ENCODE measurements around the gene ABRACL. TPM values are rescaled to one million over a fixed set of nuclear protein-coding genes. Genes with fewer than 3 reads are reported as not detected.
"Not testable (repeated sequence)": the region's sequence is repeated elsewhere in the genome, so short reads cannot be mapped to it uniquely, and the experiment has no call there.

Gene ABRACL
- total RNA-seq, 2 experiments from 2014 or later, result 174 to 176 TPM

DNA sequence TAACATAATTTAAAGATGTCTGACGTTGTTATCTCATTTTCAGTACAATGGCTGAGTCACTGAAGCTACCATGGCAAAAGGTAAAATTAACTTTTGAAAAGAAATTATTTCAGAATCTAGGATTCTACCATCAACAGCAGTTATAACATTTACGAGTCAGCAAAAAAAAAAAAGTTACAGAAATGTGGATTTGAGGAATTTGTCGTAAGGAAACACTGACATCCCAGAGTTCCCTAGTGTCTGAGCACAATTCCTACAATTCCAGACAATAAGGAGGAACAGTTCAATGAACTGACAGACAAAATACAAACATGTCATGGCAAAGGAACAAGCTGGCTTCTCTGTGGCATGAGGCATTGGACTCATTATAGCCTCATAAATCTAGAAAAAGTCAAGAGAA is 19.1 kb downstream of the ABRACL start:
- peaks cover 2% of the 10 kb centered on the region for H3K27me3 Mint-ChIP-seq
- DNase-seq, result no peak
- H3K27ac Mint-ChIP-seq, result no peak overlapping the region
- H3K36me3 Mint-ChIP-seq (ENCODE audit: low read depth), result peaks cover 25% of the 10 kb centered on the region
- ChIA-PET CTCF (interaction anchor here (1.6 kb wide), 1 partner anchor 9 kb away, joined by 3 read pairs; no protein-coding TSS in a partner anchor), POLR2A (interaction anchor here (0.7 to 1.1 kb wide), 2 partner anchors 9 to 17 kb away, joined by 3 read pairs; no protein-coding TSS in a partner anchor)
- H3K4me3 Mint-ChIP-seq, result no peak overlapping the region
- H3K9me3 Mint-ChIP-seq, result no peaks in the 10 kb centered on the region
- no peaks in the 10 kb centered on the region for H3K4me1 Mint-ChIP-seq

DNA sequence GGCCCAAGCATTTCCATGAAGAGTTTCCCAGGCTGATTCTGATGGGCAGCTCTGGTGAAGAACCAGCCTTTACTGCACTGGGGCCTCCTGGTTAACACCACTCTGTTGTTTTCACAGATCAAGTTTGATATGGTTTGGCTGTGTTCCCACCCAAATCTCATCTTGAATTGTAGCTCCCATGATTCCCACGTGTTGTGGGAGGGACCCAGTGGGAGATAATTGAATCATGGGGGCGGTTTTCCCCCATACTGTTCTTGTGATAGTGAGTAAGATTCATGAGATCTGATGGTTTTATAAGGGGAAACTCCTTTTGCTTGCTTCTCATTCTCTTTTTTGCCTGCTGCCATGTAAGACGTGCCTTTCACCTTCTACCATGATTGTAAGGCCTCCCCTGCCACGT is 20.4 kb downstream of the ABRACL start:
- POLR2A ChIA-PET, H3K9me3 Mint-ChIP-seq, DNase-seq, H3K4me1 Mint-ChIP-seq, H3K4me3 Mint-ChIP-seq, H3K27me3 Mint-ChIP-seq, CTCF ChIA-PET, H3K27ac Mint-ChIP-seq: not testable (repeated sequence)
- peaks cover 14% of the 10 kb centered on the region for H3K36me3 Mint-ChIP-seq (ENCODE audit: low read depth)

DNA sequence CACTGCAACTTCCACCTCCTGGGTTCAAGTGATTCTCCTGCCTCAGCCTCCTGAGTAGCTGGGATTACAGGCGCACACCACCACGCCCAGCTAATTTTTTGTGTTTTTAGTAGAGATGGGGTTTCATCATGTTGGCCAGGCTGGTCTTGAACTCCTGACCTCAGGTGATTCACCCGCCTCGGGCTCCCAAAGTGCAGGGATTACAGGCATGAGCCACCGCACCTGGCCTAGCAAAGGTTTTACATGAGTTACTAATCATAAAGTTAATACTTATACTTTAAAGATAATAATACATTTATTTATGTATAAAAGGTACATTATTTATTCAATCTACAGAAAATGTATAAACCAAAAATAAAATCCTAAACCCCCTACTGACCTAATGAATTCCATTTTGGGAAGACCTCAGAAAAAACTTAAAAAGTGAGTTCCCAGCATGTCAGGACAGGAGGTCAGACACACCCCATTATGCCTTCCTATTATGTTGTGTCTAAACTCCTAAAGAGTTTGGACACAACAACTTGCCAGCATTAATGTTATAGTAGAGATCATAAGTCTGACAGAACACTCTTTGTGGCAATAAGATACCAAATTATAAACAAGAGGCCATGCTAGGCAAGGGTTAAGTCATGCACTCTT is 21.7 kb downstream of the ABRACL start:
- CTCF ChIA-PET; H3K4me3 Mint-ChIP-seq; H3K27me3 Mint-ChIP-seq; H3K27ac Mint-ChIP-seq; H3K9me3 Mint-ChIP-seq; DNase-seq; H3K4me1 Mint-ChIP-seq; POLR2A ChIA-PET; H3K36me3 Mint-ChIP-seq (ENCODE audit: low read depth): not testable (repeated sequence)

DNA sequence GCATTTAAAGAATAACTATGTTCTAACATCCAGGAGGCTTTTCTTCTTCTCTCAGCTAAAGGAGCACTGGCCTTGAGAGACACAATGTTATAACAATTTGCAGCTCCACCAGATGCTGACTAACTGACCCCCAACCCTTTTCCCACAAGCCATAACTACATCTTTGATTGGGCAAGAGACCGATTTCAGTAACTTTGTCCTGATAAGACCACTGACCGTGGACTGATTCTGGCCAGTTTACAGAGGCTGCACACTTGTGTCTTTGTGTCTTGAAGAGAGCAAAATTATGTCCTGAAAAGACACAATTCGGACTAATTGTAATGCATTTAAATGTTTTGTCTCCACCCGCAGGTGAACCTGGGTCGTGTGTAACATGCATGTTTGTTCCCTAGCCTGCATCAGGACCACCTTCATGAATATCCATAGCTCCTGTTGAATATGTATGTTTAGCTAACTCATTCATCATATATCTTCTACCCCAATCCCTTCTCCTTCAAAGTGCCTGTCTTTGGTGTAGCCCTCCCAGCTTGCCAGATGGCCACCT is 22.3 kb downstream of the ABRACL start:
- Mint-ChIP-seq H3K36me3 (ENCODE audit: low read depth) (peaks cover 2% of the 10 kb centered on the region), H3K27me3 (peaks cover 2% of the 10 kb centered on the region), H3K9me3 (no peaks in the 10 kb centered on the region), H3K27ac (no peak overlapping the region), H3K4me3 (no peak overlapping the region), H3K4me1 (no peaks in the 10 kb centered on the region)
- ChIA-PET POLR2A (no interaction called here), CTCF (no interaction called here)
- no peak for DNase-seq

DNA sequence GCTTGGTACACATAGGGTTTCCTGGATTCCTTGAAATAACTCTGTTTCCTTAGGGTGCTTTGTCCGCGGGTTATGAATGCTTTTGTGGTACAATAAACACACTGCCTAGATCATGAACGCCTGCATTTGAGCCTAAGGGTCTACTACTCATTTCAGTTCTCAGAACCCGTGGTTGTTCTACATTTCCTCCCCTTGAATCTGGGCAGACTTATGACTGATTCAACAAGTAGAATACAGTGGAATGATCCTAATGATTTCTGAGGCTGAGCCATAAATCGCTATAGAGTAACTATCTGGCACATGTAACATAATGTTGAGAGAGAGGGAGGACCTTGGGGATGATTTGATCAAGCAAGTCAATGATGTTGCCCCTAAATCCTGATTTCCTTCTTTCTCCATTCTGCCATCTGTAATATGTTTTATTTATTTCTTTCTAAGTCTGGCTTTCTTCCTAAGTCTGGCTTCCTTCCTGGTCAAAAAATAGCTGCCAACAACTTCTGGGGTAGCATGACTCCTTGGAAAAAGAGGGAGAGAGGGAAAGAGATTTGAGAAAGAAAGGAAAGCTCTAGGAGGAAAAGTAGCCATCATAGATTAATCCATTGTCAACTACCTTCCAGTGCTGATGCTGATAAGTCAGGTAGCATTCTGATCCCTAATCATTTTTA is 23.0 kb downstream of the ABRACL start:
- H3K4me1 Mint-ChIP-seq, result no peaks in the 10 kb centered on the region
- CTCF ChIA-PET, result no interaction called here
- POLR2A ChIA-PET, result no interaction called here
- H3K4me3 Mint-ChIP-seq, result no peak overlapping the region
- H3K36me3 Mint-ChIP-seq (ENCODE audit: low read depth), result no peaks in the 10 kb centered on the region
- peaks cover 2% of the 10 kb centered on the region for H3K27me3 Mint-ChIP-seq
- no peaks in the 10 kb centered on the region for H3K9me3 Mint-ChIP-seq
- DNase-seq, result no peak
- no peak overlapping the region for H3K27ac Mint-ChIP-seq

DNA sequence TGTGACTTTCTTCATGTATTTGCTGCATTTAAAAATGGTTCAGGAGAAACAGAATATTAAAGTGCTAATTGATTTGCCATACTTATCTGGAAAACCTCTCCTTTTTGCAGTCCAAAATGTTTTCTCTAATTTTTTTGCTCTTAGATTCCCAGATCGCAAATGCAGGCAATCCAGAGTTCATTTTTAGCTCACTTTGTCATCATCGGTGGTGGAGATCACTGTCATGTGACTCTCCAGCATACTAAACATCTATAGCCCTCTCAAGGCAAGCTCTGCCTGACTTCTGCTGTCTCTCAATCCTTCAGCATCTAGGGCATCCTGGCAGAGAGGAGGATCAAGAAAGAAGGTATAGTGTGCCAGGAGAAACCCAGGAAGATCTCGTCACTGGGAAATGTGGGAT is 24.8 kb downstream of the ABRACL start:
- H3K36me3 Mint-ChIP-seq (ENCODE audit: low read depth), result no peaks in the 10 kb centered on the region
- no peaks in the 10 kb centered on the region for H3K4me1 Mint-ChIP-seq
- H3K27ac Mint-ChIP-seq, result no peak overlapping the region
- ChIA-PET CTCF (no interaction called here), POLR2A (no interaction called here)
- H3K4me3 Mint-ChIP-seq, result no peak overlapping the region
- no peaks in the 10 kb centered on the region for H3K9me3 Mint-ChIP-seq
- H3K27me3 Mint-ChIP-seq, result peaks cover 2% of the 10 kb centered on the region
- DNase-seq, result no peak

DNA sequence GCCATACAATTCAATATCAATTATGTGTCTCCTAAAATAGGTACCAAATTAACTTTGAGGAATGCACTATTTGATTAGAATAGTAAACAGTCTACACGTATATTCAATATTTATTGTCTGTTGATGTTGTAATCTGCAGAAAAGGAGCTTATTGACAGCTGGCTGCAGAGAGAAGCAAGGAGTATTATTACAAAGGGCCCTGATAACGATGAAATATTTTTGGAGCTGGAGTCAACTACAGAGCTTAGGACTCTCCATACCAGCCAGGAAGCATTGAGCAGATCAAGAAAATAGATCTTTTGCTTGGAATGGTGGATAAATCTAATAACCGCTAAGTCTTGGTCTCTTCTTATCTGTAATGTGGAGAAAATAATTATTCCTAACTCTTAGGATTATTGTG is 25.5 kb downstream of the ABRACL start:
- Mint-ChIP-seq H3K4me1 (no peaks in the 10 kb centered on the region), H3K36me3 (ENCODE audit: low read depth) (no peaks in the 10 kb centered on the region), H3K27me3 (peaks cover 2% of the 10 kb centered on the region), H3K4me3 (no peak overlapping the region), H3K27ac (no peak overlapping the region), H3K9me3 (no peaks in the 10 kb centered on the region)
- POLR2A ChIA-PET, result no interaction called here
- DNase-seq, result no peak
- CTCF ChIA-PET, result no interaction called here

DNA sequence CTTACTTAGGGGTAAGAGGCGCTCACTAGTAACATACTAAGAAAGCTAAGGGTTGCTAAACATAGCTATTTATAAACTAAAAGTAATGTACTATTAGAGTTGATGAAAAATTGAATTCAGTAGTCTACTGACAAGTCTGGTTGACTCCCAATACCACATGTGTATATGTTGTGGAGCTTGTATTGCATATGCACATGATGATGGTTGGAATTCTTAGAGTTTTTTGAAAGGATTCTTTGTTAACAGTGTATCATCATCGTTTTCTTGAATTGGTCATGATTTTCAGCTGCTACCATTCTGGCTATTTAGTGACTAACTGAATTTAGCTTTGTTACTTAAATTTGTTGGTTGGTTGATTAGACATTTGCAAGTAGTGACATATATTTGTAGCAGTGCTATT is 27.2 kb downstream of the ABRACL start:
- Mint-ChIP-seq H3K4me1 (peaks cover 2% of the 10 kb centered on the region), H3K36me3 (ENCODE audit: low read depth) (no peaks in the 10 kb centered on the region), H3K27me3 (peaks cover 2% of the 10 kb centered on the region), H3K9me3 (no peaks in the 10 kb centered on the region), H3K4me3 (no peak overlapping the region), H3K27ac (no peak overlapping the region)
- ChIA-PET POLR2A (interaction anchor here (1.1 kb wide), 1 partner anchor 58 kb away, joined by 3 read pairs; no protein-coding TSS in a partner anchor), CTCF (no interaction called here)
- DNase-seq, result no peak

DNA sequence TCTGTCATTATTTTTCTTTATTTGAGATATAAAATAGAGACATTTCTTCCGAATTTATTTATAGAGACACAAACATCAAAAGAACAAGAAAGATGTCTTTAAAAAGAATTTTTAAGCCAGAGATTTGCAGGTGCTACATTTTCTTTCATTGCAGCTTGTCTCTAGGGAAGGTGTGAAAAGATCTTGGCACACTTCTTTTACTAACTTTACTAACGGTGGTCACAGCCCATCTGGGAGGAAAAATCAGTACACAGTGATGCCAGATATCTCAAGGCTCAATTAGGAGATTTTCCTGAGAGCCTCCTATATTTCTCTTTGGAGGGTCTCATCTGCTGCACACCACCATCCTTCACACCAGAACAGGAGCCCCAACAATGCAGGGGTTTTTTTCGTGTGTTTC is 29.5 kb downstream of the ABRACL start:
- ChIA-PET POLR2A (no interaction called here), CTCF (interaction anchor here (0.7 kb wide), 1 partner anchor 36 kb away, joined by 3 read pairs; no protein-coding TSS in a partner anchor)
- no peak for DNase-seq
- Mint-ChIP-seq H3K9me3 (no peaks in the 10 kb centered on the region), H3K27ac (no peak overlapping the region), H3K4me3 (no peak overlapping the region), H3K4me1 (peaks cover 2% of the 10 kb centered on the region), H3K36me3 (ENCODE audit: low read depth) (no peaks in the 10 kb centered on the region), H3K27me3 (no peaks in the 10 kb centered on the region)

DNA sequence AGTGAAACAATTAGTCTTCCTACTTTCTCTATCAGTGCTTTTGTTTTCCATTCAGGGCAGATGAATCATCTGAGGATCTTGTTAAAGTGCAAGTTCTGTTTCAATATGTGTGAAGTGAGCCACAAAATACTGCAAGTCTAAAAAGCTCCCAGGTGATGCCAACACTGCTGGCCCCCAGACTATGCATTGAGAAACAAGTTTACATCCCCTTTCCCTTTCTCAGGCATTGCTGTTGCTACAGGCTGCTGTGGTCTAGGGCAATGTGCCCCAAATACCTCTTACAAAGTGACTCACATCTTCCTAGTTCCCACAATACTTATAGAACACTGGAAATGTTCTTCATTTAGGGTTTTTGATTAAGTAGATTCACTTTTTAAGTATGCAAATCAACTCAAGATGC is 31.8 kb downstream of the ABRACL start:
- no peak for DNase-seq
- POLR2A ChIA-PET, result no interaction called here
- H3K27ac Mint-ChIP-seq, result no peak overlapping the region
- H3K36me3 Mint-ChIP-seq (ENCODE audit: low read depth), result no peaks in the 10 kb centered on the region
- no peaks in the 10 kb centered on the region for H3K9me3 Mint-ChIP-seq
- H3K4me3 Mint-ChIP-seq, result no peak overlapping the region
- CTCF ChIA-PET, result no interaction called here
- peaks cover 2% of the 10 kb centered on the region for H3K4me1 Mint-ChIP-seq
- no peaks in the 10 kb centered on the region for H3K27me3 Mint-ChIP-seq

DNA sequence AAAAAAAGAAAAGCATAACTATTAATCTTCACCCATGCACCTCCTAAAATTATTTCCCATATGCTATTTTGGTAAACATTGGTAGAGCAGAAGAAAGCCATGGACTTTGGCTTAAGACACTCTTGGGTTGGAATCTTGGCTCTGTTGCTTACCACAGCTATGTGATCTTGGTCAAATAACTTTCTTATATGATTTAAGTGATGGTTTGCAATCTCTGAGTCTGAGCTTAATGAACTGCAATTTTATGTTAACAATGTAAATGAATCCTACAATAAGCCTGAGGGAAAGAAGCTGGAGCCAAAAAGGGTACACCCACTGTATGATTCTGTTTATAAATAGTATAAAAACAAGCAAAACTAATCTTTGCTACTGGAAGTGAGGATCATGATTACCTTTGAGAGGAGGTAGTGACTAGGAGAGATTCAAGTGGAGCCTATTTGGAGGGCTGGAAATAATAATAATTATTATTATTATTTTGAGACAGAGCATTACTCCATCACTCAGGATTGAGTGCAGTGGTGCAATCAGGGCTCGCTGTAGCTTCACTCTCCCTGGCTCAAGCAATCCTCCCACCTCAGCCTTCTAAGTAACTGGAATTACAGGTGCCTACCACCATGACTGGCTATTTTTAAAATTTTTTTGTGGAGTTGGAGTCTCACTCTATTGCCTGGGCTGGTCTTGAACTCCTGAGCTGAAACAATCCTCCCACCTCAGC is 34.5 kb downstream of the ABRACL start:
- ChIA-PET POLR2A (no interaction called here), CTCF (no interaction called here)
- Mint-ChIP-seq H3K27me3 (no peaks in the 10 kb centered on the region), H3K27ac (no peak overlapping the region), H3K36me3 (ENCODE audit: low read depth) (no peaks in the 10 kb centered on the region), H3K4me3 (no peak overlapping the region), H3K9me3 (no peaks in the 10 kb centered on the region), H3K4me1 (peaks cover 2% of the 10 kb centered on the region)
- DNase-seq, result no peak

DNA sequence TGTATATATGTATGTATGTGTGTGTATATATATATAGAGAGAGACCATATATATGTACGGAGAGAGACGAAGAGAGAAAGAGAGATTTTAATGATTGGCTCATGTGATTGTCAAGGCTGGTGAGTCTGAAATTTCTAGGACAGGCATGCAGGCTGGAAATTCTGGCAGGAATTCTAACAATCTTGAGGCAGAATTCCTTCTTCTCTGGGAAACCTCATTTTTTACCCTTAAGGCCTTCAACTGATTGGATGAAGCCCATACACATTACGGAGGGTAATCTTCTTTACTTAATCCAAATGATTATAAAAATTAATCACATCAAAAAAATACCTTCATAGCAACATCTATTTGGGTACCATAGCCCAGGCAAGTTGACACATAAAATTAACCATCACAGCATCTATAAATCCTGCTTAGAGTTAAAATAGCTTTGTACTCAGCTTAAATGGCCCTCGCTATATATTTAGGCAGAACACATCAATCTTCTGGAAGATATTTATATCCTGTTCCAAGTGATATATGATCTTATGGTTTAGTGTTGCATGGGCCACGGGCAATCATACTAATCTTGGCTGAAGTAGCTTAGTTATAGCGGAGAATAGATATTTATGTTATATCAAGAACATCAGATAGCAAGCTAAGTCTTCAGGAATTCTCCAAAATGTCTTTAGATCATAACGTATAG is 36.6 kb downstream of the ABRACL start:
- H3K4me1 Mint-ChIP-seq, result peaks cover 2% of the 10 kb centered on the region
- DNase-seq, result no peak
- H3K36me3 Mint-ChIP-seq (ENCODE audit: low read depth), result no peaks in the 10 kb centered on the region
- no peaks in the 10 kb centered on the region for H3K27me3 Mint-ChIP-seq
- no peak overlapping the region for H3K27ac Mint-ChIP-seq
- no peak overlapping the region for H3K4me3 Mint-ChIP-seq
- CTCF ChIA-PET, result no interaction called here
- no peaks in the 10 kb centered on the region for H3K9me3 Mint-ChIP-seq
- POLR2A ChIA-PET, result no interaction called here

DNA sequence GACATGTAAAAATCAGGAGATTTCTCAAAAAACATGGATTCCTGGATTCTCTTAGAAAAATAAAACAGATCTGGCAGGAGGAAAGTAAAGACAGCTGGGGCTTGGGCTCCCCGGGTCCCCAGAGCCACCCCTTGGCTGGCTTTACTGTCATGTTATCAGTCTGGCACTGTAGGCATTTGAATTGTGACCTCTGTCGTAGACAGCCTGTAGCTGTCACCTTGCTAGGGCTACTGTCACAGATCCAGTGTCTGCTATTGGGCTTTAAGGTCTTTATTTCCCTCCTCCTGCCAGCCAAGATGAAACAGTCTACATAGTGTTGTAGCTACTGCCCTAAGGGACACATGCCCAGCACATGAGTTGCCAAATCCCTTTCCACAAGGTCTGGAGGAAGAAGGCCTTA is 37.5 kb downstream of the ABRACL start:
- POLR2A ChIA-PET, result no interaction called here

More for the DNA sequence above, 37.5 kb downstream of the ABRACL start:
- no peaks in the 10 kb centered on the region for H3K36me3 Mint-ChIP-seq (ENCODE audit: low read depth)
- H3K9me3 Mint-ChIP-seq, result no peaks in the 10 kb centered on the region
- no peaks in the 10 kb centered on the region for H3K27me3 Mint-ChIP-seq
- H3K27ac Mint-ChIP-seq, result no peak overlapping the region
- H3K4me1 Mint-ChIP-seq, result no peaks in the 10 kb centered on the region
- no peak for DNase-seq
- no peak overlapping the region for H3K4me3 Mint-ChIP-seq
- CTCF ChIA-PET, result no interaction called here

Data from activated CD4-positive, alpha-beta memory T cell treated with anti-CD3 and anti-CD28 coated beads, Interleukin-2, amount 10 ng/mL, durations not matched to agents 7 days and 5 days (primary cell).